HL-60 (cell line): ENCODE measurements around the gene TMEM19.

Experiments used
- DNase-seq, 2 experiments: peaks; one replicate each; pipeline ENCODE4 v3.0.0-alpha.2; 2010 to 2020; ENCODE audit warnings: low read depth in 1 of 2, low spot score in 1 of 2
- H3K27ac ChIP-seq: fragments of 250-450 bp; sonication (Bioruptor Pico); replicated peaks from 2 replicates; pipeline ENCODE4 v1.5.1; 2020; ENCODE audit warnings: mild to moderate bottlenecking, moderate library complexity
- H3K27me3 ChIP-seq: fragments of 250-450 bp; sonication (Bioruptor Pico); 2 replicates; pipeline ENCODE4 v1.5.1; 2021; ENCODE audit warnings: mild to moderate bottlenecking, moderate library complexity; ENCODE audit not compliant: insufficient read depth, poor library complexity, severe bottlenecking
- H3K4me3 ChIP-seq: replicated peaks from 2 replicates; pipeline ENCODE4 v1.5.1; 2011; ENCODE audit warnings: mild to moderate bottlenecking, control low read depth, low read length; ENCODE audit not compliant: insufficient read depth
- CTCF ChIP-seq: IDR thresholded peaks from one replicate; pipeline ENCODE4 v1.5.1; 2011; ENCODE audit warnings: low read length, control low read depth, inconsistent platforms; ENCODE audit not compliant: insufficient read depth
- GABPA ChIP-seq: IDR thresholded peaks from 2 replicates; pipeline ENCODE4 v1.6.1; 2012; ENCODE audit warnings: low read depth
- POLR2AphosphoS5 ChIP-seq: IDR thresholded peaks from 2 replicates; pipeline ENCODE4 v1.6.1; 2012; ENCODE audit warnings: low read depth
- REST ChIP-seq: IDR thresholded peaks from 2 replicates; pipeline ENCODE4 v1.6.1; 2012; ENCODE audit warnings: low read depth; ENCODE audit not compliant: insufficient replicate concordance
- SPI1 ChIP-seq: IDR thresholded peaks from 2 replicates; pipeline ENCODE4 v1.6.1; 2012; ENCODE audit warnings: low read depth, mild to moderate bottlenecking, borderline replicate concordance

Gene TMEM19

GRCh38 chr12:71708658-71709057, 22.8 kb downstream of the TMEM19 start:
- no peak overlapping the region for H3K27ac ChIP-seq
- no peak overlapping the region for H3K4me3 ChIP-seq
- TF ChIP-seq SPI1 = no peak
- TF ChIP-seq POLR2AphosphoS5 = no peak
- no peak for TF ChIP-seq CTCF
- no peak for TF ChIP-seq GABPA
- no peak for TF ChIP-seq REST
- DNase-seq = no peak
- no peaks in the 10 kb centered on the region for H3K27me3 ChIP-seq

- no peaks in the 10 kb centered on the region for H3K27me3 ChIP-seq
- DNase-seq = no peak
- TF ChIP-seq GABPA (no peak), CTCF (no peak), POLR2AphosphoS5 (no peak), REST (no peak), SPI1 (no peak)
- no peak overlapping the region for H3K27ac ChIP-seq
- H3K4me3 ChIP-seq = no peak overlapping the region
These were observed 24.6 kb downstream of the TMEM19 start for GRCh38 chr12:71710276-71711125.

- no peak overlapping the region for H3K27ac ChIP-seq
- no peak for DNase-seq
- H3K4me3 ChIP-seq = no peak overlapping the region
- TF ChIP-seq GABPA = no peak
- no peak for TF ChIP-seq CTCF
- TF ChIP-seq REST = no peak
- TF ChIP-seq POLR2AphosphoS5 = no peak
- TF ChIP-seq SPI1 = no peak
- H3K27me3 ChIP-seq = no peaks in the 10 kb centered on the region
These were observed 32.7 kb downstream of the TMEM19 start for GRCh38 chr12:71718611-71719010.
